T-helper 2 cell (primary cell): ENCODE measurements around the gene CSTF1.
A peak's percentile ranks its signal among the peaks of the same experiment; 100 is the strongest.
"Not testable (repeated sequence)": the region's sequence is repeated elsewhere in the genome, so short reads cannot be mapped to it uniquely, and the experiment has no call there.

Source experiments
- DNase-seq, 5 experiments: peaks; one replicate each; pipeline versions ENCODE4 v3.0.0 to v3.0.0-alpha.2; 2012 to 2022

Gene CSTF1

DNA sequence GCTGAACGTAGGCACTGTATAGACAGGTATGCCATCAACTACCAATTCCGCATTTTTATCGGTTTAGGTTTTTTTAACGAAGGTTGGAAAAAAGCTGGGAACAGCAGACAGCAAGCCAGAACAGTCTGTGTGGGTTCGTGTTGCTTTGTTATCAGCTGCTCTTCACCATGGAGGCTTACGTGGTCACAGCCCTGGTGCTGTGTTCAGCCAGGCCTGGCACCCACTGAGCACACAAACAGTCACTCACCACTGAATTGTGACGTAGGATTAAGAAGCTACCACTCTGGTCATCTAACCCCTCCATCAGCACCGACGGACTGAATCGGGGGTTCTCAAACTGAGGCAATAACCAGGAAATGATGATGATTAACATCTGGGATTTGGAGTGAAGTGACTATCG lies 20.5 kb upstream of the CSTF1 start:
- no peak for DNase-seq

DNA sequence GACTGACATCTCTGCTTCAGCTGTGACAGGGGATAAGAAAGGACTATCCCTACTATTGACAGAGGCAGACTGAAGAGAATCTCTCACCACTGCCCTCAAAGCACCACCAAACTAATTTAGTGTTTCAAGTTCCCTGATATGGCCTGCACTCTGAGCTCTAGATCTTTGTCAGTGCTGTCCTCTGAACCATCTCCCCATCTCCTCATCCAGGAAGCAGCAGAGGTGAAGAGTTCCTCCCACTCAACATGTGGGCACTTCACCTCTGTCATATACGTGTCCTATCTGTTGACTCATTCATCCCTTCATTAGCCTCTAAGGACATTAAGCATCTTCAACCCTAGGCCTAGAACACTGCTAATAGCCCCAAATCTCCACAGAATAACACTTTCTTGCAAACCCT lies 19.6 kb upstream of the CSTF1 start:
- DNase-seq = peak in 1 of 5 experiments; percentile 54

DNA sequence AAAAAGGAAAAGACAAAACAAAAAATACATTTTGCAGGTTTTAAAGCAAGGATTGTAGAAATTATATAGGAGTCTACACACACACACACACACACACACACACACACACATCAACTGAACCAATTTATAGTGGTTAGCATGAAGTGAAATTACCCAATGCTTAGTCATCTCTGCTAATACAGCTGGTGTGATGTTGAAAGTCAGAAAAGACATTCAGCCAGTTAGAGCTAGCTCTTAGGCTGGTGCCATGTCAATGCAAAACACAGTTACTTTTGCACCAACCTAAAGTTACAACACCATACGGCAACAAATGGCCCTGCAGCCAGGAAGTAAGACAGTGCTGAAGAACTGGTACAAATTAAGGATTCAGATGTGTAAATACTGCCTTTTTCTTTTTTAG lies 18.5 kb upstream of the CSTF1 start:
- peak in 1 of 5 experiments; percentile 91 for DNase-seq

GRCh38 chr20:56376331-56376730 lies 16.1 kb upstream of the CSTF1 start:
- no peak for DNase-seq

DNA sequence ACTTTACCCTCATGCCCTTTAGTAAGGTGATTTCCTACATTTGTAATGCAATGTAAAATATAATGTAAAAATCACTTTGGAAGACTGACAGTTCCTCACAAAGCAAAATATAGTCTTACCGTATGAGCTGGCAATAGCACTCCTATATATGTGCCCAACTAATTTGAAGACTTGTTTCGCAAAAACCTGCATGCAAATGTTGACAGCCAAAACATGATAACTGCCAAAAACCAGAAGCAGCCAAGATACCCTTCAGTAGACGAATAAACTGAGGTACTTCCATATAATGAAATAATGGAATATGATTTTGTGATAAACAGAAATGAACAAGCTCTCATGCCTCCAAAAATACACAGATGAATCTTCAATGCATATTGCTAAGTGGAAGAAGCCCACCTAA lies 14.1 kb upstream of the CSTF1 start:
- no peak for DNase-seq

GRCh38 chr20:56380375-56380774 lies 12.1 kb upstream of the CSTF1 start:
- DNase-seq = no peak

- no peak for DNase-seq
These were observed 10.9 kb upstream of the CSTF1 start for GRCh38 chr20:56381501-56381900.

DNA sequence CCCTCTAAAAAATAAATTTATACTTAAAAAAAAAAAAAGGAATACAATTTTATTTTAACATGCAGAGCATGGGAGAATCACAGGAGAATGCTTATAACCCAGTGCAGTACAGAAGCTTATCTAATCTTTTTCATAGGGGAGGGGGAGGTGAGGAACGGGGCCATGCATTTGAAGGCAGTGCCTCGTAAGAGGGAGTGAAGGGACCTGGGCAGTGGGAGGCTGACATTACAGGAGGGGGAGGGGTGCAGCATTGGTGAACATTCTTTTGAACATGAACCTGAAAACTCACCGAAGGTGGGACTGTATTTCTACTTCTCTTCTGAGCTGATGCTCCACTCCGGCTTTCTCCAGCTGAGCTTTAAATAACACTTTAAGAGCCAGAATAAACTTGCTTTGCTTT lies 9.7 kb upstream of the CSTF1 start:
- DNase-seq = no peak

DNA sequence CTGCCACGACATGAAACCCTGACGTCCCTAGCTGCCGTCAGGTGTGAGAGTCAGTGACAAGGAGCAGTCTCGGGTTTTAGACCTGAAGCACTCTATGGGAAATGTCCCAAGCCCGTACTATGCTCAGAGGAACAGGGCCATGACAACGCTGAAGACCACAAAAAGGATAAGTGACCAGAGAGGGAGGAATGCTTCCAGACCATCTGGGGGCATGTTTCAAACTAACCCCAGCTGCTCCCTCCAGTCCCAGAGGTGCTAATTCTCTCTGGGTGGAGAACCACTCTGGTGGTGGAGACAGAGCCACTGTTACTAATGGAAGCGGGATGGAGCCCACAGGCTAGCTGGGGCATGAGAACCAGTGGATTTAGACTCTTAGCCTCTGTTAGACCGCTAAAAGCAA lies 9.1 kb upstream of the CSTF1 start:
- no peak for DNase-seq

- no peak for DNase-seq
These were observed 7.3 kb upstream of the CSTF1 start for GRCh38 chr20:56385130-56385529.

DNA sequence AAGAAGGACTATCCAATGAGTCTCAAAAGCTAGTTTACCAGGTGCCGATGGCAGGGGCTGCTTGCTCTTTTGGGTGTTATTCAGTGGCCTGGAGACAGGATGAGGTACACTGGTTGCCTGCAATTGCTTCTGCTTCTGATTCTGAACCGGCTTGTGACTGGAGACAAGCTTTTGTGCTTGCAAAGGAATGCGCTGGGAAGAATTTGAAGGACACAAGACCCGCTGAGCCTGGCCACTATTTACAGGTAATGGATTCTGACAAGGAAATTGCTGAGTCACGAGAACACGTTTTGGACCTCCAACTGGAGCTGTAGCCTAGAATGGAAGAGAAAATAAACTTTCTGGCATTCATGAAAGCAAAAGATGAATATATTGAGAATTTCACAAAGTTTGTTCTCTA lies 6.2 kb upstream of the CSTF1 start:
- no peak for DNase-seq

DNA sequence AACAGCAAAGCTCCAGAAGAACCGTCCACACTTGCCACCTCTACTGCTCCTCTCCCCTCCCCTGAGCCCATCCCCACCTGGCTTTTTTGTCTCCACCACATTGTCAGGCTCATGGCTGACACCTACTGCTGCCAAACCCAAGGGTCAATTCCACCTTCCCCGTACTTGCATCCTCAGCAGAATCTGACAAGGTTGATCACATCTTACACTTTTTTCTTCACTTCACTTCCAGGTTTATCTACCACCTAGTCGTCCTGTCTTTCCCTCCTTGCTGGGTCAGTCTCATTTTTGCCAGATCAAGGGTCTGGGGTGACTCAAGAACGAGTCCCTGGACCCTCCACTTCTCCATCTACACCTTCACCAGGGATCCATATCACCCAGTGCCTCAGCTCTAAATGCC lies 3.6 kb upstream of the CSTF1 start:
- DNase-seq = no peak

DNA sequence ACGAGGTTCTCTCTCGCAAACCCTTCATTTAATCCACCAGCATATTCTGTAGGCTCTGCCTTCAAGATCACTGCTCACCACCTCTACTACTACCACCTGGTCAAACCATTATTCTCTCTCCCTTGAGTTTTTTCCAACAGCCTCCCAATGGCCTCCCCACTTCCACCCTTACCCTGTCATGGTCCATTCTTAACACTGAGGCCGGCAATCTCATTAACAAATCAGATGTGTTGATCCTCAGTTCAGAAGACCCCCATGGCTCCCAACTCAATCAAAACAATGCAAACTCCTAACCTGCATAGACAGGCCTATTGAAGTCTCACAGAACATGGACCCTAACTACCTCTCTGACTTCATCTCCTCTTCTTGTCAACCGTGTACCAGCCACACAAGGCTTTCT lies 2.6 kb upstream of the CSTF1 start:
- no peak for DNase-seq

GRCh38 chr20:56390396-56390795 lies 2.0 kb upstream of the CSTF1 start:
- not testable (repeated sequence) for DNase-seq

- peak in 1 of 5 experiments; percentile 55 for DNase-seq
These were observed 1.4 kb upstream of the CSTF1 start for GRCh38 chr20:56391037-56391436.

- DNase-seq = no peak
These were observed 781 bp upstream of the CSTF1 start for GRCh38 chr20:56391596-56392131.

GRCh38 chr20:56392881-56393482 lies 537 bp downstream of the CSTF1 start:
- peak in 1 of 5 experiments; percentile 77 for DNase-seq

DNA sequence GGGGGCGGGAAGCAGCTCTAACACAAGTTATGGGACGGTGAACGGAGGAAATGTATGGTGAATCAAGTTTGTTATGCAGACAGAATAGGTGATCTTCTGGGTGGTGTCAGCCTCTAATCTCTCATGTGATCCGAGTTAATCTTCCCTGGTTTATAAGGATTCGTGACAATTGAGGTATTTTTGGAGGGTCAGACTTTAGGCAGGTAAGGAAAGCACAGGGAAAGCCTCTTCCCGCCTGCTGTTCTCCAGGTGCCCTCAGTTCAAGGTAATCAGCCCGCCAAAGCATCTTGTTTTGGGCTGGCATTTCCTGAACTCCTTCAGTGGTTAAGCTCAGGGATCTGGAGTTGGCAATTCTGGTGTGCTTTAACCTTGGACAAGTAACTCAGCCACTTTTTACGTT lies 1.2 kb downstream of the CSTF1 start:
- no peak for DNase-seq

DNA sequence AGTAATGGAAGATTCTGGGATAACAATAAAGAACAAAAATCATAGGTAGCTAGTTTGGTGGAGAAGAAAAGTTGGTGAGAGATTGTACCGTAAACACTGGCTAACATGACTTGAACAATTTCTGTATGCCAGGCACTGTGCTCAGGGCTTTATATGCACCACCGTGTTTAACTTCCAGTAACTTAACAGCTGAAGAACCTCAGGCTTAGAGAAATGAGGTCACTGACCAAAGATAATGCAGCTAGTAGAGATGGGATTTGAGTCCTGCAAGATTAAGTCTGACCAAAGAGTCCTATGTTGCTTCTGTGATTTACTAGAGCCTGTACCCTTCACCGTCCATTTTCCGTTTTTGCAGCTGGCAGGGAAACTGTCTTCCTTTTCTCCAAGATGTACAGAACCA lies 2.7 kb downstream of the CSTF1 start:
- DNase-seq = no peak

- DNase-seq = peak in 4 of 5 experiments; percentile 35 to 73 (median 48)
These were observed 7.7 kb downstream of the CSTF1 start for GRCh38 chr20:56400001-56400640.

DNA sequence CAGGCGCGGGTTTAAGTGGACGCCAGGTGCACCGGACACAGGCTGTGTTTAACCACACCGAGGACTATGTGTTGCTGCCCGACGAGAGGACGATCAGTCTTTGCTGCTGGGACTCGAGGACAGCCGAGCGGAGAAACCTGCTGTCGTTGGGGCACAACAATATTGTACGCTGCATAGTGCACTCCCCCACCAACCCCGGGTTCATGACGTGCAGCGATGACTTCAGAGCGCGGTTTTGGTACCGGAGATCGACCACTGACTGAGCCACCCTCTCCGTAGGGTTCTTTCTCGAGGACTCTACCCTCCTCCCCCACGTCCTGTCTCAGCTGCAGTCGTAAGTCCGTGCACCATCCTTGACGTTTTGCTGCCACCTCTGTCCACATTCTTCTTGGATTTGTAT lies 11.0 kb downstream of the CSTF1 start:
- no peak for DNase-seq

- not testable (repeated sequence) for DNase-seq
These were observed 12.9 kb downstream of the CSTF1 start for GRCh38 chr20:56405356-56405755.

DNA sequence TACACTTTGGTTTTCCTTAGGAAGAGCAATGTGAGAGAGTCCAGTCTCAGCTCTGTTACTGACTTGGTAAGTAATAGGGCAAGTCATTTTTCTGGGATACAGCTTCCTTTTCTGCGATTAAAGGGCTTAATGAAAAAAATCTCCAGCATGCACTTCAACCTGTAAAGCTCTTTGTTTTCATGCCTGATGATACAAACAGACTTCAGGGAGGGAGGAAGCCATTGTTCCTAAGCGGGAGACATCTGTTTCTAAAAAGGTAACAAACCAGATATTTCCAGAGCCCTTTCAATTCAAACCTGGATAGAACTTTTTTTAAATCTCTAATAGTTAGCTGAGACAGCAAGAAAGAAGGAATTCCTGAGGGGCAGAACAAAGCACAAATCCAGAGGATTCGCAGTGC lies 14.5 kb downstream of the CSTF1 start:
- no peak for DNase-seq

DNA sequence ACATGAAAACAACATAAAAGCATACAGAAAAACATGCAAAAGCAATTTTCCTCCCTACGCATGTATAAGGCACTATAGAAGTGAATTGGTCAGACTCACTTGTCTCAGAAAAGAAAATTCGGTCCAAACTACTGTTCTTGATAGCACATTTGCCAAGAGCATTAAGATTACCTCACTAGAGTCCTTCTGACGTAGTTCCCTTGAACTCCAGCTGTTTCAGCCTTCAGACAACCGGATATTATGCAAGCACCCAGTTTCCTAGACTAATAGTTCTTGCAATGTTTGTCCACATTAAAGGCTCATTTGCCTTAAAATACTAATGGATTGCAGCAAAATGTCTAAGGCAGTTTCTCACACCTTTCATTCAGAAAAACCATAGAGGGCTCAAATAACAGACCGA lies 17.1 kb downstream of the CSTF1 start:
- DNase-seq = no peak

DNA sequence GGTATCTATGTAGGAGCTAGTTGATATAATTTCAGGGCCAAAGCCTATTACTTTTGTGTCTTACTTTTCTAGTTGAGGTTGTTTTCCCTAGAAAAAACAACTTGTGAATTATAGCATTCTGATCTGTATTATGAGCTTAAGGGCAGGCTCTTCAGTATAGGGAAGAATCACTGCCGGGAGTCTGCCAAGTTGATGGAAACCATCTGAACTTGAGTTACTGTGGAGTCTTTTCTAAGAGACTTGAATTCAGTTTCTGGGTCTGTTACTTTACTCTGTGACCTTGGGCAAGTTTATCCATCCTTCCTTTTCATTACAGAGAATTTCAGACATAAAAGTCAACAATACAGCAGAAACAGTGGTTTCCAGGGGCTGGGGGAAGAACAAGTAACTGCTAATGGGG lies 17.5 kb downstream of the CSTF1 start:
- DNase-seq = no peak
